Activated naive CD4-positive, alpha-beta T cell treated with Interleukin-2 at 50 U/mL for 16 hours (primary cell): ENCODE data around the gene IFNGR2.
"Not testable (repeated sequence)": the region's sequence is repeated elsewhere in the genome, so short reads cannot be mapped to it uniquely, and the experiment has no call there.

Source experiments
- DNase-seq: peaks from one replicate; pipeline ENCODE4 v3.0.0-alpha.2; 2020

IFNGR2 gene

GRCh38 chr21:33378081-33378480, 25.1 kb upstream of the IFNGR2 start:
- no peak for DNase-seq

- not testable (repeated sequence) for DNase-seq
These were observed 23.3 kb upstream of the IFNGR2 start for GRCh38 chr21:33379934-33380333.

GRCh38 chr21:33380483-33380998, 22.7 kb upstream of the IFNGR2 start:
- peak; percentile 92 for DNase-seq

DNA sequence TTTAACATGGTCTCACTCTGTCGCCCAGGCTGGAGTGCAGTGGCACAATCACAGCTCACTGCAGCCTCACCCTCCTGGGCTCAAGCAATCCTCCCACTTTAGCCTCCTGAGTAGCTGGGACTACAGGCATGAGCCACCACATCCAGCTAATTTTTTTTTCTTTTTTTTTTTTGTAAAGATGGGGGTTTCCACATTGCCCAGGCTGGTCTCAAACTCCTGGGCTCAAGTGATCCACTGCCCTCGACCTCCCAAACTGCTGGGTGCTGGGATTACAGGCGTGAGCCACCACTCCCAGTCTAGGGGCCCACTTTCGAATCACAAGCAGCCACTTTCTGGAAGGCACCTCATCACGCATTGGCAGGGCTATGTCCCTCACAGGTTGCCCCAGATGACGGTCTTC, 21.8 kb upstream of the IFNGR2 start:
- not testable (repeated sequence) for DNase-seq

DNA sequence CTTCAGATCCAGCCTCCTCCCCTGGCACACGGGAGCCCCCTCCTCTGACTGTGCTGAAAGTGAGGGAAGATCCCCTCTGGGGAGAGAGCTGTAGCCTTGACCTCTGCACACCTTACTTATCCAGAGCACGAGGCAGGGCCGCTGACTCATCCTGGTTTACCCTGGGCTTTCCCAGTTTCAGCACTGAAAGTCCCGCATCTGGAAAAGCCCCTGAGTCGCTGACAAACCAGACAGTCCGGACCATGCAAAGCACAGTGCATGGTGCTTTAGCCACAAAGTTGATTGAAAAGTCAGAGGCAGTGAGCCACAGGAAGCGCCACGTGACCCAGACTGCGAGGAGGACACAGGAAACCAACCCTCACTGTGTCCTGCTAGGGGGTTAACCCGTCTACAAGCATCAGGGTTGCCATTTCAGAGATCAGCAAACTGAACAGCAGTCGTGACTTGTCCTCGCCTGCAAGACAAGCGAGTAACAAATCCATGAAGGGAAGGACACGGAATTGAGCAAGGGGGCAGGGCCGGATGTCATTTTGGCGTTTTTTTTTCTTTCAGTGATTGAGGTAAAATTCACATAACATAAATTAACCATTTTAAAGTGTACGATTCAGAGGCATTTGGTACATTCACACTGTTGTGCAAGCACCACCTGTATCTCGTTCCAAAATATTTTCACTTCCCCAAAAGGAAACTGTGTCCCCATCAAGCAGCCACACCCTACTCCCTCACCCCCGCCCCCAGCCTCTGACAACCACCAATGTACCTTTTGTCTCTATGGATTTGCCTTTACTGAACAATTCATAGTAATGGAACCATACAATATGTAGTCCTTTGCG, 19.9 kb upstream of the IFNGR2 start:
- DNase-seq = peak; percentile 75

- DNase-seq = peak; percentile 25
These were observed 18.3 kb upstream of the IFNGR2 start for GRCh38 chr21:33384841-33385331.

GRCh38 chr21:33386222-33386784, 16.9 kb upstream of the IFNGR2 start:
- no peak for DNase-seq

GRCh38 chr21:33387294-33387693, 15.9 kb upstream of the IFNGR2 start:
- no peak for DNase-seq

DNA sequence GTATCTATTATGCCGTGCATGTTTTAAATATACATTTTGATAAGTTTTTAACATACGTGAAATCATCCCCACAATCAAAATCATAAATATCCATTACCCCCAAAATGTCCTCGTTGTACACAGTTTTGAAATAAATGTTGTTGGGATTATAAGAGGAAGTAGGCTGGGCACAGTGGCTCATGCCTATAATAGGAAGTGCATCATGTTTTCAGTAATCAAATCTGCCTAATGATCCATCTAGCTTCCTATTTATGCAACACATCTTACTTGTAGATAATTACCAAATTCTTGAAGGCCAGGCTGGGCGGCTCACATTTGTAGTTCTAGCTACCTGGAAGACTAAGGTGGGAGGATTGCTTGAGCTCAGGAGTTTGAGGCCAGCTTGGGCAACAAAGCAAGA, 15.0 kb upstream of the IFNGR2 start:
- no peak for DNase-seq

GRCh38 chr21:33390479-33390878, 12.7 kb upstream of the IFNGR2 start:
- DNase-seq = no peak

DNA sequence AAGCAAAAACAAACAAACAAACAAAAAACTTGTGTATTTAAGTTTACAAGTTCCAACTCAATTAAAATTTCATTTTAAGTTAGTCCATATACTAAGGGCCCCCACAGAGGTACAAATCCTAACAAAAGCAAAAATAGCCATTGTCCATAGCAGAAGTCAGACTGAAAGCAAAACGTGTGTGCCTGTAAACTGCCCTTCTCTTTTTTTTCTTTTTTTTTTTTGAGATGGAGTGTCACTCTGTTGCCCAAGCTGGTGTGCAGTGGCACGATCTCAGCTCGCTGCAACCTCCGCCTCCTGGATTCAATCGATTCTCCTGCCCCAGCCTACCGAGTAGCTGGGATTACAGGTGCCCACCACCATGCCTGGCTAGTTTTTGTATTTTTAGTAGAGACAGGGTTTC, 11.6 kb upstream of the IFNGR2 start:
- DNase-seq = no peak

- DNase-seq = no peak
These were observed 10.8 kb upstream of the IFNGR2 start for GRCh38 chr21:33392284-33392985.

GRCh38 chr21:33393348-33393747, 9.9 kb upstream of the IFNGR2 start:
- no peak for DNase-seq

GRCh38 chr21:33394260-33394659, 9.0 kb upstream of the IFNGR2 start:
- DNase-seq = no peak

- no peak for DNase-seq
These were observed 7.3 kb upstream of the IFNGR2 start for GRCh38 chr21:33395891-33396331.

- no peak for DNase-seq
These were observed 6.8 kb upstream of the IFNGR2 start for GRCh38 chr21:33396436-33396835.

DNA sequence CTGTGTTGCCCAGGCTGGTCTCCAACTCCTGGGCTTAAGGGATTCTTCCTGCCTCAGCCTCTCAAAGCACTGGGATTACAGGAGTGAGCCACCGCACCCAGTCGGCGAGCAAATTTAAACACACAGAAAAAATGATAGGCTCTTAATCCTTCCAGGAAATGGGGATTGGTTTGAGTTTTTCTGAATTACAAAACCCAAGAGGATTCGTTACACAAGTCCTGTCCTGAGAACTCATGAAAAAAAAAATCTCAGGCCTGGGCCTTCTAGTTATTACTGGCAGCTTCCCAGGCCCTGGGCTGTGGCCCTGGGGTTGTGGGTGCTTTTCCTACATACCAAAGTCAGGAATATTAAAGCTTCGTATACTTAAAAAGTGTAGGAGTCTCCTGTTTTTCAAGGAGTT, 6.3 kb upstream of the IFNGR2 start:
- no peak for DNase-seq

- DNase-seq = no peak
These were observed 5.5 kb upstream of the IFNGR2 start for GRCh38 chr21:33397717-33398116.

DNA sequence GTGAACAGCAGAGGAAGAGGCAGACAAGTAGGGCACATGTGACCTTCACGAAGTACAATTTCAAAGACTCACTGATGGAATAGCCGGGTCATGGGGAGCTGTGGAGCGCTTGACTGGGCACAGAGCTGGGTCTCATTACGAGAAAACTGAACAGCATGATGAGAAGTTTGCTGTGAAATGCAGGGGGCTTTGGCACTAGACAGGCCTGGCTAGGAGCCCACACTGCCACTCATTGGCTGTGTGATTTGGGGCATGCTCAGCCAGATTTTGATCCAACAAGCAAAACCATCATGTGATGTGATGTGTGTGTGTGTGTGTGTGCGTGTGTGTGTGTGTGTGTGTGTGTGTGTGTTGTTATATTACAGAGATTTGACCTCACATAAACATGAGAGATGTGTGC, 4.9 kb upstream of the IFNGR2 start:
- no peak for DNase-seq

GRCh38 chr21:33401630-33401992, 1.6 kb upstream of the IFNGR2 start:
- no peak for DNase-seq

DNA sequence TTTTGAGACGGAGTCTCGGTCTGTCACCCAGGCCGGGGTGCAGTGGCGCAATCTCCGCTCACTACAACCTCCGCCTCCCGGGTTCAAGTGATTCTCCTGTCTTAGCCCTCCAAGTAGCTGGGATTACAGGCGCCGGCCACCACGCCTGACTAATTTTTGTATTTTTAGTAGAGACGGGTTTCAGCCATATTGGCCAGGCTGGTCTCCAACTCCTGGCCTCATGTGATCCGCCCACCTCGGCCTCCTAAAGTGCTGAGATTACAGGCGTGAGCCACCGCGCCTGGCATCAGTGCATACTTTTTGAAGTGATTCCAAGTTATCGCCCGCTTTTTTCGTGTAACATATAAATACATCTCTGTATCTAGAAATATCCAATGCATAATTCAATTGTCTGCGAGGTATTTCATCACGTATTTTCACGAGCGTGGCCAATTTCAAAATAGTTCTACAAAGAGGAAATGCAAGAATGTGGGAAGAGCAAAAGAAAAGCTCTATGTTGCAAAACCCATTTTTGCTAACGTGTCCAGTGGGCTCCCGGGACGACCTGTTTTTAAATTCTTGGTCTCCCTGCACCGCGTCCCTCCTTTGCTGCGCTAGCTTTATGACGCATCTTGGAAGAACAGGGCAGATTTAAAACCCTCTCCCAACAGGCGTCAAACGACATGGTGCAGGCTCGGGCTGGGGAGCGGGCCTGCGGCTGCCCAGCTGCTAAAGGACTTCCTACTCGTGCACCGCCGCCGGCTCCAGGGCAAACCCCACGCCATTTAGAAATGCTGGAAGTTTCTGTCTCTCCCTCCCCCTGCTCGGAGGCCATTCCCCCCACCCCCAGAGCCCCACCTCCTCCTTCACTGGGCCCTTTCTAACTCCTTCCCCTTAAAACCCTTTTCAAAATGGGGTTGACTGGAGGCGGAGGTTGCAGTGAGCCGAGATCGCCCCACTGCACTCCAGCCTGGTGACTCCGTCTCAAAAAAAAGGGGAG, 923 bp upstream of the IFNGR2 start:
- DNase-seq = no peak
